ENCODE results near the gene CPZ. TPM values are rescaled to one million over a fixed set of nuclear protein-coding genes. Genes with fewer than 3 reads are reported as not detected.

CPZ gene
- total RNA-seq, 1 donor from 2014 or later, result not detected

- ATAC-seq (ENCODE audit: low read depth), result no peak
- no peaks in the 10 kb centered on the region for H3K27me3 Mint-ChIP-seq
- H3K4me1 Mint-ChIP-seq, result no peaks in the 10 kb centered on the region
- no peak overlapping the region for H3K27ac Mint-ChIP-seq
- H3K4me3 Mint-ChIP-seq, result no peak overlapping the region
- intact Hi-C loops (cut with micrococcal nuclease), result loop anchor here (10.0 kb wide), 1 partner anchor 315 kb away; no protein-coding TSS in a partner anchor
- POLR2A ChIA-PET, result no interaction called here
- CTCF ChIA-PET, result no interaction called here
- no peaks in the 10 kb centered on the region for H3K9me3 Mint-ChIP-seq
- DNase-seq, result no peak
- no peaks in the 10 kb centered on the region for H3K36me3 Mint-ChIP-seq (ENCODE audit: low read depth)
- TF ChIP-seq CTCF (IDR thresholded peaks at IDR 0.05), result no peak
Observed at GRCh38 chr4:8599657-8600056, 7.1 kb downstream of the CPZ start.

DNA sequence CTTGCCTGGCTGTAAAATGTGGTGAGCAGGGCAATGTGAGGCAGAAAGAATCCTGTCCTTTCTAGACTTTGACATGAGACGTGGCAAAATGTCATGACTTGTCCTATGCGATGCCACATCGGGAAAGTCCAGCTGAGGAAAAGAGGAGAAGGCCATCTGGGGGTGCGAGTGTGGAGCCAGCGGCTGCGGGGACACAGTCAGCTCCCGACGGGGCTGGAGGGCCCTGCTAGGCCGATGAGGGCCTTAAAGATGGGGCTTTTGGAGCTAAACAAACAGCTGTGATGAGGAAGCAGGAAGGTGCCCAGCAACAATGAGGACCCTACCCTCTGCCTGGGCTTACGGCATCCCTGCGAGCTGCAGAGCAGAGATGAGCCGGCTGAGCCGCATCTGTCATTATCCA, 7.7 kb downstream of the CPZ start:
- no peaks in the 10 kb centered on the region for H3K36me3 Mint-ChIP-seq (ENCODE audit: low read depth)
- CTCF ChIA-PET, result no interaction called here
- POLR2A ChIA-PET, result no interaction called here

DNA sequence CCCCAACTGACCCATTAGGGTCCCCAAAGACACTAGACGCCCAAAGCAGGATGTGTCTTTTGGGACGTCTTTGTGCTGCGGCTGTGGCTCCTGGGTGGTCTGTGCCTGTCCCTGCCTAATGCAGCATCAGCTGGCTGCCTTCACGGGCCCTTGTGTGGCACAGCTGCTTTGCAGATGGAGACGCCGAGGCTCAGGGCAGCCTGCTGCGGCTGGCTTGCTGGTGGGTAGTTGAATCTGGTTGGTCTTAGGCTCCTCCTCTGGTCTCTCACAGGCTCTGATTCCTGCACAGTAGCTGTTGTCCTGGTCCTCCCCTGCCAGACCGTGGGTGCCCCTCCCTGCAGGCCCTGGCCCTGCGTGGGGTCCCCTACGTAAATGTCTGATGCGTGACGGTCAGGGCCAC, 8.1 kb downstream of the CPZ start:
- Mint-ChIP-seq H3K4me3 (no peak overlapping the region), H3K9me3 (no peaks in the 10 kb centered on the region), H3K4me1 (no peaks in the 10 kb centered on the region), H3K27ac (no peak overlapping the region), H3K36me3 (ENCODE audit: low read depth) (no peaks in the 10 kb centered on the region), H3K27me3 (no peaks in the 10 kb centered on the region)
- POLR2A ChIA-PET, result no interaction called here
- no peak for TF ChIP-seq CTCF (IDR thresholded peaks at IDR 0.05)
- ATAC-seq (ENCODE audit: low read depth), result no peak
- DNase-seq, result no peak
- CTCF ChIA-PET, result no interaction called here
- intact Hi-C loops (cut with micrococcal nuclease), result loop anchor here (10.0 kb wide), 1 partner anchor 314 kb away; no protein-coding TSS in a partner anchor

More for the DNA sequence above, 7.7 kb downstream of the CPZ start:
- H3K4me3 Mint-ChIP-seq, result no peak overlapping the region
- no peaks in the 10 kb centered on the region for H3K9me3 Mint-ChIP-seq
- no peak for DNase-seq
- intact Hi-C loops (cut with micrococcal nuclease), result loop anchor here (10.0 kb wide), 1 partner anchor 315 kb away; no protein-coding TSS in a partner anchor
- H3K27ac Mint-ChIP-seq, result no peak overlapping the region
- H3K4me1 Mint-ChIP-seq, result no peaks in the 10 kb centered on the region
- H3K27me3 Mint-ChIP-seq, result no peaks in the 10 kb centered on the region
- no peak for TF ChIP-seq CTCF (IDR thresholded peaks at IDR 0.05)
- ATAC-seq (ENCODE audit: low read depth), result no peak

- ChIA-PET CTCF (no interaction called here), POLR2A (no interaction called here)
- Mint-ChIP-seq H3K4me3 (no peak overlapping the region), H3K27me3 (no peaks in the 10 kb centered on the region), H3K9me3 (no peaks in the 10 kb centered on the region), H3K4me1 (no peaks in the 10 kb centered on the region), H3K36me3 (ENCODE audit: low read depth) (no peaks in the 10 kb centered on the region), H3K27ac (no peak overlapping the region)
- no peak for TF ChIP-seq CTCF (IDR thresholded peaks at IDR 0.05)
- DNase-seq (no peak), ATAC-seq (ENCODE audit: low read depth) (no peak)
- intact Hi-C loops (cut with micrococcal nuclease), result loop anchor here (10.0 kb wide), 1 partner anchor 314 kb away; no protein-coding TSS in a partner anchor
Observed at GRCh38 chr4:8601086-8601485, 8.5 kb downstream of the CPZ start.

DNA sequence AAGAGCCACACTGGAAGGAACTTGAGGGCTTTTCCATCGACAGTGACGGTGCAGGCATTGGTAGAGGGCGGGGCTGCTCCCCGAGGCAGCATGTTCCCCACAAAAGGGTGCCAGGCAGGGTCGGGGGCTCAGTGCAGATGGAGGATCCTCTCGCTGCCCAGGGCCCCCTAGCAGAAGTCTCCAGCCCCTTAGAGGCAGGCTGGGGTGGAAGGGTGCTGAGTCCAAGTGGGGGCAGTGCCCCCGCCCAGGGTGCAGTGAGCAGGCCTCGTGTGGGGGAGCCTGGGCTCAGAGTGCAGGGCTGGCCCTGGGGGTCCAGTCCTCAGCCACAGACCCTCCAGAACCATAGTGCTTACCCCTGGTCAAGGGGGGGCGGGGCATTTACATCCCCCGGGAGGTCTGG, 9.0 kb downstream of the CPZ start:
- no peaks in the 10 kb centered on the region for H3K36me3 Mint-ChIP-seq (ENCODE audit: low read depth)

More for the DNA sequence above, 9.0 kb downstream of the CPZ start:
- Mint-ChIP-seq H3K9me3 (no peaks in the 10 kb centered on the region), H3K27me3 (no peaks in the 10 kb centered on the region), H3K4me3 (no peak overlapping the region), H3K4me1 (no peaks in the 10 kb centered on the region), H3K27ac (no peak overlapping the region)
- CTCF ChIA-PET, result no interaction called here
- ATAC-seq (ENCODE audit: low read depth) (no peak), DNase-seq (no peak)
- intact Hi-C loops (cut with micrococcal nuclease), result loop anchor here (10.0 kb wide), 1 partner anchor 313 kb away; no protein-coding TSS in a partner anchor
- no peak for TF ChIP-seq CTCF (IDR thresholded peaks at IDR 0.05)
- POLR2A ChIA-PET, result no interaction called here
